IMR-90 (cell line): Measurements from ENCODE around the gene COX14. TPM values are rescaled to one million over a fixed set of nuclear protein-coding genes. Genes with fewer than 3 reads are reported as not detected.

ENCODE experiments used
- ELK1 ChIP-seq: fragments of 150-350 bp; IDR thresholded peaks from 2 replicates; pipeline ENCODE4 v1.6.1; 2016; ENCODE audit warnings: low read depth, mild to moderate bottlenecking, low read length, moderate library complexity, borderline replicate concordance
- FOS ChIP-seq: fragments of 150-350 bp; IDR thresholded peaks from 2 replicates; pipeline ENCODE4 v1.6.1; 2016; ENCODE audit warnings: low read depth, low read length
- RCOR1 ChIP-seq: IDR thresholded peaks from 2 replicates; pipeline ENCODE4 v1.6.1; 2012; ENCODE audit warnings: mild to moderate bottlenecking, low read length, improper control_type of control experiment; ENCODE audit not compliant: insufficient replicate concordance
- SMC3 ChIP-seq: fragments of 150-350 bp; IDR thresholded peaks from 2 replicates; pipeline ENCODE4 v1.6.1; 2016; ENCODE audit warnings: low read depth, mild to moderate bottlenecking, antibody characterized with exemption, low read length, moderate library complexity
- polyA plus RNA-seq, 3 experiments: library from polyadenylated mRNA; depleted of rRNA; stranded (reverse); fragments of >200 nt; gene quantifications; 2 replicates each; pipeline ENCODE4 v1.2.3, GENCODE V29; 2012; ENCODE audit warnings: low replicate concordance in 1 of 3
- total RNA-seq: library from RNA; depleted of rRNA; stranded (reverse); fragments of >200 nt; gene quantifications from 2 replicates; pipeline ENCODE4 v1.2.3, GENCODE V29; 2012

Gene COX14
- total and polyA plus RNA-seq, 2 of the 4 experiments (the other 2 are of a cell fraction), result 30.8 to 81.8 TPM

DNA sequence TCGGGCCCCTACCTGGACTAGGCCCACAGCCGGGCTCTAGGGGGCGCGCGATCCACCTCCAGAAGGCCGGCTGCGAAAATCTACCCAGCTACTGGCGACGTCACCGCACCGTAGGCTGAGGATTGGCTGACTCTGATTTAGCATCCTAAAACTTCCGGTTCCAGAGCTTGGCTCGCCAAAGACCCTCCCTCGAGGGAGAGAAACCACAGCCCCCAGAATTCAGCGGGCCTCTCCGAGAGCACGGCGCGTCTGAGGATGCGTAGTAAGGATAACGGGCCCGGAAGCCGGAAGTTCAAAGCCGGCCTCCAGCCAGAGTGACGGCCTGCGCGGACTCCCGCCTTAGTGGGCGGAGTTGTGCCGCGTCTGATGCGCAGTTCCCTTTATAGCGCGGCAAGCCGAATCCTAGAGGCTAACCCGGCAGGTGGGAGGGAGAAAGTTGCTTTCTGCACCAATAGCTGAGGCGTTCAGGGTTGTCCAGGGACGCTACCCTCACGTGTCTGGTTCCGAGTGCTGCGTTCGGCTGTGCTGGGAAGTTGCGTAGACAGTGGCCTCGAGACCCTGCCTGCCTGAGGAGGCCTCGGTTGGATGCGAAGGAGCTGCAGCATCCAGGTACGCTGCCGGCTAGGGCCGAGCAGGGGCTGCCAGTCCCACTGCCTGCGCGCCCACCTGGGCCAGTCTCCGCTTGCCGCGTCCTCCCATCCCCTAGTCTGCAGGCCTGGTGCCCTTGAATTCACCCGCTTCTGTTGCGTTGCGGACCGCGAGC lies at the start of gene COX14 (continued):
- TF ChIP-seq SMC3 (peak; percentile 46), FOS (peak; percentile 3; the same call in 1 of the 2 replicates), RCOR1 (no peak), ELK1 (no peak)
